ENCODE results near the gene SLC44A2. TPM values are rescaled to one million over a fixed set of nuclear protein-coding genes. Genes with fewer than 3 reads are reported as not detected.

The SLC44A2 gene
- total and polyA plus RNA-seq, 2 of the 8 experiments (the other 6 are each of a cell fraction or from before 2014, with no cell fraction given), result 105 to 120 TPM

- TF ChIP-seq HDAC2 (IDR thresholded peaks at IDR 0.05; ENCODE audit: borderline replicate concordance in 1 of 2, low read depth in 2 of 2, low read length in 2 of 2) (no peak), TCF12 (IDR thresholded peaks at IDR 0.05; ENCODE audit: low read depth, low read length) (no peak), MAFK (IDR thresholded peaks at IDR 0.05; ENCODE audit: low read depth, low read length) (no peak)
Measured at GRCh38 chr19:10600149-10600548, 25.2 kb upstream of the SLC44A2 start (continued).

All from H1 (cell line).